SW480 (cell line): ENCODE measurements around the gene POLR2H.

Source experiments
- DNase-seq: peaks from one replicate; pipeline ENCODE4 v3.0.0-alpha.2; 2016; ENCODE audit warnings: low spot score

Gene POLR2H

DNA sequence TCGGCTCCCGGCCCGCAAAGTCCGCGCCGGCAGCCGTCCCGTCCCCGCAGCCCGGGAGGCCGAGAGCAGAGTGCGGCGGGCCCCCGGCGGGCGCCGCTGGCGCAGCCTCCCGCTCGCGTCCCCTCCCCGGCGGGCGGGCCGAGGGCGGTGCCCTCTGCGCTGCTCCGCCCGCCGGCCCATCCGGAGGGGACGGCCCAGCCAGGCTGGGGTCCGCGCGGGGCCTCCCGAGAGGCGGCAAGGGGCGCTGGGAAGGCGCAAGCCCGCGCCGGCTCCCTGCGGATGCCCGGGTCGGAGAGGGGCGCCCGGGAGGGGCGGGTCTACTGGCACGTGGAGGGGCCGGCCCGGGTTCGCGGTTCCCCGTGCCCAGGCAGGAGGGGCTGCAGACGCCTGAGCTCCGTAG lies at the start of gene POLR2H, which contains the start of gene CLCN2:
Gene POLR2H (plus strand): TSS at position 179 of the 400 bp plus-strand sequence. CDS start 1,783 bp downstream, outside the sequence.
Gene CLCN2 (minus strand): TSS at position 74 of the 400 bp plus-strand sequence. CDS start 126 bp downstream, outside the sequence.
- DNase-seq = peak; percentile 66

DNA sequence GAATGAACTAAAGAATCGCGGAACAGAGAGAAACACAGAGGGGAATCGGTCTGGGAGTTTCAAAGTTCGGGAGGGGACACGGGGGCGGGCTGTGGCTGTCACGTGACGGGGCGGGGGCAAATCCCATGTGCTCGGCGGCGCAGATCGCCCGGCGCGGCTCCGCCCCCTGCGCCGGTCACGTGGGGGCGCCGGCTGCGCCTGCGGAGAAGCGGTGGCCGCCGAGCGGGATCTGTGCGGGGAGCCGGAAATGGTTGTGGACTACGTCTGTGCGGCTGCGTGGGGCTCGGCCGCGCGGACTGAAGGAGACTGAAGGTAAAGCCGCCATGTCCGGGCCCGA lies 47.2 kb upstream of the POLR2H start, which contains the start of gene EIF4G1:
Gene EIF4G1 (plus strand): TSS at position 244 of the 337 bp plus-strand sequence. CDS start 1,191 bp downstream, outside the sequence.
- peak; percentile 93 for DNase-seq

GRCh38 chr3:184314700-184315542 lies 46.6 kb upstream of the POLR2H start:
- DNase-seq = peak; percentile 41

GRCh38 chr3:184315543-184315867 lies 46.0 kb upstream of the POLR2H start:
- peak; percentile 36 for DNase-seq

GRCh38 chr3:184315871-184316661 lies 45.4 kb upstream of the POLR2H start:
- no peak for DNase-seq

DNA sequence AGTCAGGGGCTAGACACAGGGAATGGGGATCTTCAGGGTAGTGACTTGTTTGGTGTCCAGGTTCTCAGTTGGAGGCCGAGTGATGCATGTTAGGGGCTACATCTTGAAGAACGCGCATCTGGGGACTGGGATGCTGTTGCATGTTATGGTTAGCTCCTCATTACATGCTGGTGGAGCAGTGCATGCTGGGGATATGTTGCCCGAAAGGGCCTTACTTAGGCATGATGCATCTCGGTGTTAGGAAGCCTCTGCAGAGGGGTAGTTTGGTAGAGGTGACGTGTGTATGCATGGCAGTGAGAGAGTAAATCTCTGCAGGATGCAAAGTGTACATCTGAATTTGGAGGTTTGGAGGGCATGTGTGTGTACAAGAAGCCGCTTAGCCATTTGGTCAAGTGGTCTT lies 44.7 kb upstream of the POLR2H start:
- no peak for DNase-seq

DNA sequence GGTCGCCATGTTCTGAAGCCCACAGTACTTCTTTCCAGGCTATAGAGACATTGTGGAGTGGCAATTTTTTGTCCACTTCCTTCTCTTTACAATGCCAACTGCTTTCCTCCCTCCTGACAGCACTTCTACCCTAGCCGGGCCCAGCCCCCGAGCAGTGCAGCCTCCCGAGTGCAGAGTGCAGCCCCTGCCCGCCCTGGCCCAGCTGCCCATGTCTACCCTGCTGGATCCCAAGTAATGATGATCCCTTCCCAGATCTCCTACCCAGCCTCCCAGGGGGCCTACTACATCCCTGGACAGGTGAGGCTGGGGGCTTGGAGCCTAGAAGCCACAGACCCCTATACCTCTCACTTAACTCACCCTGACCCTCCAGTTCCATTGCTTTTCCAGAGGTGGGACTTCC lies 44.3 kb upstream of the POLR2H start:
- no peak for DNase-seq

DNA sequence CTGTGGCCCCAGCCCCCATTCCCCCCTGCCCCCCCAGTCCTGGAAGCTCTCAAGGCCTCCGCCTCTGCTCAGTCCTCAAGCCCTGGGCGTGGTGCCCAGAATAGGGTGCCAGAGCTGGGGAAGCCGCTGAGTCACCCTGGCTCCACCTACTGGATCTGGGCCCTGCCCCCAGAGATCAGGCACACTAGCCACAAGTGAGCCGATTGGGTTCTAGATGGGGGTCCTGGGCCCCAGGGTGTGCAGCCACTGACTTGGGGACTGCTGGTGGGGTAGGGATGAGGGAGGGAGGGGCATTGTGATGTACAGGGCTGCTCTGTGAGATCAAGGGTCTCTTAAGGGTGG lies 41.4 kb upstream of the POLR2H start:
- peak; percentile 63 for DNase-seq

- DNase-seq = no peak
Observed at GRCh38 chr3:184321666-184322065, 39.8 kb upstream of the POLR2H start.

DNA sequence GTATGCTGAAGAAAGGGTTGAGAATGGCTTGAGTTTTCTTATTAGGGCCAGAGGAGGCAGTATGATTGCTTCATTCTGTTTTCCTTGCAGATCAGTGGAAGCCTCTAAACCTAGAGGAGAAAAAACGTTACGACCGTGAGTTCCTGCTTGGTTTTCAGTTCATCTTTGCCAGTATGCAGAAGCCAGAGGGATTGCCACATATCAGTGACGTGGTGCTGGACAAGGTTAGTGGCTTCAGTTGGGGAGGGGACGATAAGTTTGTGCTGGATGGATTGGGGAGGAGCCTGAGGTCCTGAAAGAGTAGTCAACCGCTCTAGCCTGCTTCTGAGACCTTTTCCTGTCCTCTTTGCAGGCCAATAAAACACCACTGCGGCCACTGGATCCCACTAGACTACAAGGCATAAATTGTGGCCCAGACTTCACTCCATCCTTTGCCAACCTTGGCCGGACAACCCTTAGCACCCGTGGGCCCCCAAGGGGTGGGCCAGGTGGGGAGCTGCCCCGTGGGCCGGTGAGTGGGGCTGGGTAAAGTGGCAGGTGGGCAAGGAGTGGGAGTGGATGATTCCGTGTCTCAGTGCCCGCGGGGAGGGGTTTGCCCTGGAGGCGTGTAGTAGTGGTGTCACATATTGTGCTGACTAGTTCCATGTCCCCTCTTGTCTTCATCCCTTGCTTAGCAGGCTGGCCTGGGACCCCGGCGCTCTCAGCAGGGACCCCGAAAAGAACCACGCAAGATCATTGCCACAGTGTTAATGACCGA lies 38.6 kb upstream of the POLR2H start:
- no peak for DNase-seq

GRCh38 chr3:184323696-184324095 lies 37.8 kb upstream of the POLR2H start:
- DNase-seq = no peak

DNA sequence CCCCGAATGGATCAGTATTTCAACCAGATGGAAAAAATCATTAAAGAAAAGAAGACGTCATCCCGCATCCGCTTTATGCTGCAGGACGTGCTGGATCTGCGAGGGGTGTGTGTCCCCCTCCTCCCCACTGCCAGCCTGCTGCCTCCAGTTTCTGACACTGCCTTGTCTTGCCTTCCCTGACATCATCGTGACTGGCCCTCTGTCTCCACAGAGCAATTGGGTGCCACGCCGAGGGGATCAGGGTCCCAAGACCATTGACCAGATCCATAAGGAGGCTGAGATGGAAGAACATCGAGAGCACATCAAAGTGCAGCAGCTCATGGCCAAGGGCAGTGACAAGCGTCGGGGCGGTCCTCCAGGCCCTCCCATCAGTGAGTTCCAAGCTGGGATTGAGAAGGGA lies 36.2 kb upstream of the POLR2H start:
- no peak for DNase-seq

DNA sequence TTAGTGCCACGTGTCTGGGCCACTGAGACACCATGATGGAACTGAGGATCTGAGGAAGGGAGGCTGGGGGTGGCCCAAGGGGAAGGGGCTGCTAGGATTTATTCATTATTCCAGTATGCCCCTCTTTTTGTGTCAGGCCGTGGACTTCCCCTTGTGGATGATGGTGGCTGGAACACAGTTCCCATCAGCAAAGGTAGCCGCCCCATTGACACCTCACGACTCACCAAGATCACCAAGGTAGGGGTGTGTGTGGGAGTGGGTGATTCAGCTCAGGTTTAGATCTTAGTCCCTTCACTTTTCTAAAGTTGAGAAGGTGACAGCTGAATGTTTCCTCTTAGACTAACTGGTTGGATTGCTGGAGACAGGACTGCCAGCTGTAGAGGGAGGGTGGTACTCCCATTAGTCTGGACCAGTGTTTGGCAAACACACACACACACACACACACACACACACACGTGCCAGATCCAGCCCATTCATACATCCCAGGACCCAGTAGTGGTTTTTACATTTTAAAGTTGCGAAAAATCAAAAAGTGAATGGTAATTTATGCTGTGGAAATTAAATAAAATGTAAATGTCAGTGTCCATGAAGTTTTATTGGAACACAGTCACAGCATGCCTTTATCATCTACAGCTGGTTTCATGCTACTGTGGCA lies 35.7 kb upstream of the POLR2H start:
- DNase-seq = no peak

- DNase-seq = no peak
Observed at GRCh38 chr3:184327171-184327570, 34.3 kb upstream of the POLR2H start.

GRCh38 chr3:184328516-184328915 lies 33.0 kb upstream of the POLR2H start:
- DNase-seq = no peak

GRCh38 chr3:184332370-184333090 lies 29.0 kb upstream of the POLR2H start:
- DNase-seq = peak; percentile 73

DNA sequence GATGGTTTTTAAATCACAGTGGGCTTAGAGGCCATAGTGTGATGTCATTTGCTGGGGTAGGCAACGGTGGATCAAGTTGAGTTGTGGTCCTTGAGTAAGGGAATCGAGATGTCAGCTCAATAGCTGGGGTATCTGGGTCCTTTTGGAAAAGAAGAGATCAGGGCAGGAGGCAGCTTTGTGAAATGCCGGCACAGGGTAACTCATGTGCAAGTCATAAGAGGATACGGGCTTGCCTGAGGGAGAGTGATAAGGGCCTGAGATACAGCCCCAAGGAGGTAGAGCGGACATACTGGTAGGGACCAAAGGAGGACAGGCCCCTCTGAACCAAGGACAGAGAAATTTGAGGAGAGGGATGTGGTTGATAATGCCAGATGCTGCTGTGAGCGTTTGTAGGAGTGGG lies 28.3 kb upstream of the POLR2H start:
- no peak for DNase-seq

DNA sequence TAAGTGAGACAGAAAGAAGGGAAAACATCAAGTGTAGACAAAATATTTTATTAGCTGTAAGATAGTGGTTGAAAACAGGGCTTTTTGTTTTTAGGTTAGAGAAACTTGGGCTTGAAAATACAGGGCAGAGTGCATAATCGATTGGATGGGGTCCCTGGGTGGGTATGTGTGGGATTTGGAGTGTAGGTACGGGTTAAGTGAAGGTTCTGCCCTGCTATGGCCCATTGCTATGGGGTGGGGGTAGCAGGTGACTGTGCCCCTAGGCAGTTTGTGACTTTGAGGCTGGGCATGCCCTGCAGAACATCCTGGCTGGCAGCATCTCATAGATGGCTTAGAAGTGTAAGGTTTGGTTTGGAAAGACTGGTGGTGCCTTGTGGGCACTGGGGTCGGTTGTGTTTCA lies 27.8 kb upstream of the POLR2H start:
- DNase-seq = no peak

GRCh38 chr3:184334470-184335158 lies 26.9 kb upstream of the POLR2H start:
- DNase-seq = peak; percentile 77

DNA sequence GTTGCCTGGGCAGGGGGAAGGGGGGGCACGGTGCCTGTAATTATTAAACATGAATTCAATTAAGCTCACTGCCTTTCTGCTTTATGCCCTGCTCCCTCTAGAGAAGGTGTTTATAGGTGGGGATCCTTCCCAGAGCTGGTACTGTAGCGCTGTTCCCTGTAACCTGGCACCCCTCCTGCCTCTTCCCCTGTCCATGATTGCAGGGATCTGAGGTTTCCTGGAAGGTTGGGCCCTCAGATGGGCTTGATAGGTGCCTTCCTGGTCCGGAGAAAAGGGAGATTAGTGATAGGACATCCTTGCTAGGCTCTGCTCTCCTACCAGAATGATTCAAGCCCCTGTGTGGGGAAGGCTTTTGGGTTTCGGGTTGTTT lies 26.2 kb upstream of the POLR2H start:
- peak; percentile 62 for DNase-seq
